GM12872 (cell line): Measurements from ENCODE around the gene UBE2S.

Source experiments
- TF ChIP-seq, protein P1 (sequence below): IDR thresholded peaks from 3 replicates; pipeline ENCODE4 v1.5.1; 2011; ENCODE audit warnings: low read depth, mild to moderate bottlenecking, low read length, moderate library complexity; ENCODE audit not compliant: insufficient read depth

The UBE2S gene

DNA sequence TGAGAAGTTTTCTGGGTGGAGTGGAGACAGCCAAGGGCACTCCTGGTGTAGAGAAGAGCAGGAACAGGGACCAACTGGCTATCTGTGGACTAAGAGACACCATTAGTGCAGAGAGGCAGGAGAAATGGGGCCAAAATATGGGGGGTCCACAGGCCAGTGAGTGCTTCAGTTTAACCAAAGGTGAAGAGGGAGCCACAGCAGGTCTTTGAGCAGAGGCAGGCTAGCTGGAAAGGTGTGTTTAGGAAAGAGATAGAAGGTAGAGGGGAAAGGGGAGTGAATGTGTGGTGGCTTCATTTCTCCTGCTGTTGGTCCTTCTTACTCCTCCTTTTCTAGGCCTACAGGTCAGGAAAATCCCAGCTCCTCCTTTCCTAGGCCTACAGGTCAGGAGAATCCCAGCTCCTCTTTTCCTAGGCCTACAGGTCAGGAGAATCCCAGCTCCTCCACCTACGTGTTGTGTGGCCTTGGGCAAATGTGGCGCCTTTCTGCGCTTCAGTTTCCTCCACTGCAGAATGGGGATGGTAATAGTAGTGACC is 25.0 kb downstream of the UBE2S start:
- TF ChIP-seq, protein P1, sequence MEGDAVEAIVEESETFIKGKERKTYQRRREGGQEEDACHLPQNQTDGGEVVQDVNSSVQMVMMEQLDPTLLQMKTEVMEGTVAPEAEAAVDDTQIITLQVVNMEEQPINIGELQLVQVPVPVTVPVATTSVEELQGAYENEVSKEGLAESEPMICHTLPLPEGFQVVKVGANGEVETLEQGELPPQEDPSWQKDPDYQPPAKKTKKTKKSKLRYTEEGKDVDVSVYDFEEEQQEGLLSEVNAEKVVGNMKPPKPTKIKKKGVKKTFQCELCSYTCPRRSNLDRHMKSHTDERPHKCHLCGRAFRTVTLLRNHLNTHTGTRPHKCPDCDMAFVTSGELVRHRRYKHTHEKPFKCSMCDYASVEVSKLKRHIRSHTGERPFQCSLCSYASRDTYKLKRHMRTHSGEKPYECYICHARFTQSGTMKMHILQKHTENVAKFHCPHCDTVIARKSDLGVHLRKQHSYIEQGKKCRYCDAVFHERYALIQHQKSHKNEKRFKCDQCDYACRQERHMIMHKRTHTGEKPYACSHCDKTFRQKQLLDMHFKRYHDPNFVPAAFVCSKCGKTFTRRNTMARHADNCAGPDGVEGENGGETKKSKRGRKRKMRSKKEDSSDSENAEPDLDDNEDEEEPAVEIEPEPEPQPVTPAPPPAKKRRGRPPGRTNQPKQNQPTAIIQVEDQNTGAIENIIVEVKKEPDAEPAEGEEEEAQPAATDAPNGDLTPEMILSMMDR: no peak

GRCh38 chr19:55382013-55382412 is 25.6 kb downstream of the UBE2S start:
- TF ChIP-seq, protein P1: no peak

GRCh38 chr19:55379174-55379573 is 28.4 kb downstream of the UBE2S start:
- TF ChIP-seq, protein P1: no peak

GRCh38 chr19:55377356-55378131 is 30.0 kb downstream of the UBE2S start:
- TF ChIP-seq, protein P1: no peak

- TF ChIP-seq, protein P1: no peak
Measured at GRCh38 chr19:55376241-55376933, 31.2 kb downstream of the UBE2S start, which contains the start of gene TMEM190. TSS of gene TMEM190 (plus strand) at chr19:55376826. CDS start at chr19:55376854, 28 bp downstream.

- TF ChIP-seq, protein P1: no peak
Measured at GRCh38 chr19:55373993-55374757, 33.4 kb downstream of the UBE2S start.

GRCh38 chr19:55373306-55373992 is 34.1 kb downstream of the UBE2S start:
- TF ChIP-seq, protein P1: no peak
